HCT116 (cell line): ENCODE data around the gene TAF1B. TPM values are rescaled to one million over a fixed set of nuclear protein-coding genes. Genes with fewer than 3 reads are reported as not detected.

Experiments used
- CEBPB ChIP-seq: IDR thresholded peaks from 2 replicates; pipeline ENCODE4 v1.6.1; 2012; ENCODE audit warnings: low read depth
- EGR1 ChIP-seq: IDR thresholded peaks from 2 replicates; pipeline ENCODE4 v1.6.1; 2012; ENCODE audit warnings: low read depth
- ELF1 ChIP-seq: IDR thresholded peaks from 2 replicates; pipeline ENCODE4 v1.6.1; 2012; ENCODE audit warnings: low read depth, borderline replicate concordance
- EZH2 ChIP-seq: fragments of 200-600 bp; sonication (generic); IDR thresholded peaks from 2 replicates; pipeline ENCODE4 v1.6.1; 2017; ENCODE audit warnings: antibody characterized with exemption, mixed run types
- EZH2phosphoT487 ChIP-seq: fragments of 200-600 bp; IDR thresholded peaks from 2 replicates; pipeline ENCODE4 v1.6.1; 2018; ENCODE audit warnings: antibody characterized with exemption, borderline replicate concordance
- FOSL1 ChIP-seq: IDR thresholded peaks from 2 replicates; pipeline ENCODE4 v1.6.1; 2012; ENCODE audit warnings: low read depth
- SIN3A ChIP-seq: IDR thresholded peaks from 2 replicates; pipeline ENCODE4 v1.6.1; 2012; ENCODE audit warnings: low read depth
- YY1 ChIP-seq: IDR thresholded peaks from 2 replicates; pipeline ENCODE4 v1.6.1; 2011; ENCODE audit warnings: low read length, low read depth, moderate library complexity, mild to moderate bottlenecking; ENCODE audit not compliant: insufficient replicate concordance; ENCODE audit errors: extremely low read depth
- ZFX ChIP-seq: fragments of 450-650 bp; IDR thresholded peaks from 2 replicates; pipeline ENCODE4 v1.6.1; 2017
- ZNF274 ChIP-seq: fragments of 200-500 bp; sonication (Bioruptor generic); IDR thresholded peaks from 2 replicates; pipeline ENCODE4 v1.6.1; 2014; ENCODE audit warnings: mild to moderate bottlenecking, low read depth, low read length, inconsistent platforms
- total RNA-seq: library from RNA; stranded (reverse); gene quantifications from one replicate; pipeline ENCODE4 v1.2.1, GENCODE V29; 2021; ENCODE audit not compliant: unreplicated experiment
- TF ChIP-seq, protein P1 (sequence below): IDR thresholded peaks from 2 replicates; pipeline ENCODE4 v1.6.1; 2012; ENCODE audit warnings: low read depth
- TF ChIP-seq, protein P2 (sequence below): IDR thresholded peaks from 2 replicates; pipeline ENCODE4 v1.6.1; 2012

The TAF1B gene
- total RNA-seq, 1 experiment from 2014 or later: 27.9 TPM

DNA sequence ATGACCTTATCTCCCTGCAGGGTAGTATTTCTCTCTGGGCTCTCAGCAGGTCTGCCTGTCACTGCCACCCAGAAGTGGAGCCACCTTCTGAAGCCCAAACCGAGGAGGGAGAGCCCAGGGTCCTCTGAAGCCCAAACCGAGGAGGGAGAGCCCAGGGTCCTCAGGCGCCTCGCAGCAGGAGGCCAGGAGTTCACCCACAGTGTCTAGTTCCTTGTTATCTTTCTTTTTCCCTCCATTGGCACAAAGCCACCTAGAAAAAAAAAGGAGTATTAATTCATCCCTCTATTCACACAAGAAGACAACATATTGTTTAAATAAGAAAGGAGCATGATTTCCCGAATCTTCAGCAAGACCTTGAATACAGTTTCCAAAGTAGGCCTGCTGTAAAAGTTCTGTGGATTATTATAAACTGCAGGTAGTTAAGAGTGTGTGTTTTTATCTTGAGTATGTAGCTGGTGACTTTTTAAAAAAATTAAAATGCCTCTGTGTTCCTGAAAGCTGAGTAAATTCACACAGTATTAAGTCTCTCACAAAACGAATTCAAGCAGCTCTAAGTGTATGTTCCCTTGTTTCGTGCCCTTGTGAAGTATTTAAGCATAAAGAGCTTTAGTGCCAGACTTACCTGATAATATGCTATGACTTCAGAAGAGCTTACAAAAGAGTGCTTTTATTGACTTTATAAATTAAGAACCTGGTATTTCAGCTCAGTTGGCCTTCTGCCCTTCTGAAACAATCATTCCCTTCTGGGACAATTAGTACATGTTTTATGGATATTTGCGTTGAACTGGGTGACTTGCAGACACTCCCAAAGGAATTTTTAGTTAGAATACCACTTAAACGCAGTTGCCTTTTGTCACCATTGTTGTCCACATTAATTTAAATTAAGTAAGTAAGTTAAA lies 96.6 kb downstream of the TAF1B start (continued):
- no peak for TF ChIP-seq YY1
- TF ChIP-seq ZFX: no peak
- no peak for TF ChIP-seq CEBPB
- no peak for TF ChIP-seq SIN3A
- no peak for TF ChIP-seq FOSL1
- no peak for TF ChIP-seq ZNF274
- TF ChIP-seq EGR1: no peak
- TF ChIP-seq, protein P1, sequence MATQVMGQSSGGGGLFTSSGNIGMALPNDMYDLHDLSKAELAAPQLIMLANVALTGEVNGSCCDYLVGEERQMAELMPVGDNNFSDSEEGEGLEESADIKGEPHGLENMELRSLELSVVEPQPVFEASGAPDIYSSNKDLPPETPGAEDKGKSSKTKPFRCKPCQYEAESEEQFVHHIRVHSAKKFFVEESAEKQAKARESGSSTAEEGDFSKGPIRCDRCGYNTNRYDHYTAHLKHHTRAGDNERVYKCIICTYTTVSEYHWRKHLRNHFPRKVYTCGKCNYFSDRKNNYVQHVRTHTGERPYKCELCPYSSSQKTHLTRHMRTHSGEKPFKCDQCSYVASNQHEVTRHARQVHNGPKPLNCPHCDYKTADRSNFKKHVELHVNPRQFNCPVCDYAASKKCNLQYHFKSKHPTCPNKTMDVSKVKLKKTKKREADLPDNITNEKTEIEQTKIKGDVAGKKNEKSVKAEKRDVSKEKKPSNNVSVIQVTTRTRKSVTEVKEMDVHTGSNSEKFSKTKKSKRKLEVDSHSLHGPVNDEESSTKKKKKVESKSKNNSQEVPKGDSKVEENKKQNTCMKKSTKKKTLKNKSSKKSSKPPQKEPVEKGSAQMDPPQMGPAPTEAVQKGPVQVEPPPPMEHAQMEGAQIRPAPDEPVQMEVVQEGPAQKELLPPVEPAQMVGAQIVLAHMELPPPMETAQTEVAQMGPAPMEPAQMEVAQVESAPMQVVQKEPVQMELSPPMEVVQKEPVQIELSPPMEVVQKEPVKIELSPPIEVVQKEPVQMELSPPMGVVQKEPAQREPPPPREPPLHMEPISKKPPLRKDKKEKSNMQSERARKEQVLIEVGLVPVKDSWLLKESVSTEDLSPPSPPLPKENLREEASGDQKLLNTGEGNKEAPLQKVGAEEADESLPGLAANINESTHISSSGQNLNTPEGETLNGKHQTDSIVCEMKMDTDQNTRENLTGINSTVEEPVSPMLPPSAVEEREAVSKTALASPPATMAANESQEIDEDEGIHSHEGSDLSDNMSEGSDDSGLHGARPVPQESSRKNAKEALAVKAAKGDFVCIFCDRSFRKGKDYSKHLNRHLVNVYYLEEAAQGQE: no peak
- TF ChIP-seq EZH2: no peak
- TF ChIP-seq ELF1: no peak
- TF ChIP-seq EZH2phosphoT487: no peak
- TF ChIP-seq, protein P2, sequence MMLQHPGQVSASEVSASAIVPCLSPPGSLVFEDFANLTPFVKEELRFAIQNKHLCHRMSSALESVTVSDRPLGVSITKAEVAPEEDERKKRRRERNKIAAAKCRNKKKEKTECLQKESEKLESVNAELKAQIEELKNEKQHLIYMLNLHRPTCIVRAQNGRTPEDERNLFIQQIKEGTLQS: no peak
